ENCODE data around the gene YIPF1.
"Not testable (repeated sequence)": the region's sequence is repeated elsewhere in the genome, so short reads cannot be mapped to it uniquely, and the experiment has no call there.

YIPF1 gene

DNA sequence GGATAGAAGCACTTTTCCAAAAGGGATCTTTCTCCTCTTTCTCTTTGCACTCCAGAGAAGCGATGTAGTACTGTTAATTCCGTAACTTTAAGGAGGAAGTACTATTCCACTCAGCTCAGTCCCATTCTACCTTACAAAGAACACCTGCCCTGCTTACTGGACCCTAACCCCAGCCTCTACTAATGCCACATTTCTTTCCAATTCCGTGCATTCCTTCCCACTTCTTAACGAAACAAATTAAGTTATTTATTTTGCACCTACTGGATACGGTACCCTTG is 52.0 kb downstream of the YIPF1 start:
- peak; percentile 24 to 25 for DNase-seq

DNA sequence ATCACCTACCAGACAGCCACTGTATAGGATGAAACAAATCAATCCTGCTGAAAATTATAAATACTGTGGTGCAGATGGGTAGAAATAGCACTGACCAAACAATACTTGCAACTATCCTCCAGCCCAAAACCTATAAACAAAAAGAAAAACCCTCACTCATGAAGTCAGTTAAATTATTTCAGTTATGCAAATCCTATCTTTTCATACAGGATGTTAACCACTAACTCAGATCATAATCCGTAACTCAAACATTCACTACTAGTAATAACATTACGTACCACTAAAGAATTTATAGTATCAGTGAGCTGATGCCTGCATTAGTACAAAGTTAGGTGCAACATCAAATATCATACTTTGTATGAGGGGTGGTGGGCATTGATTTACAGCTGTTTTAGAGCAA is 54.1 kb downstream of the YIPF1 start:
- DNase-seq: no peak

DNA sequence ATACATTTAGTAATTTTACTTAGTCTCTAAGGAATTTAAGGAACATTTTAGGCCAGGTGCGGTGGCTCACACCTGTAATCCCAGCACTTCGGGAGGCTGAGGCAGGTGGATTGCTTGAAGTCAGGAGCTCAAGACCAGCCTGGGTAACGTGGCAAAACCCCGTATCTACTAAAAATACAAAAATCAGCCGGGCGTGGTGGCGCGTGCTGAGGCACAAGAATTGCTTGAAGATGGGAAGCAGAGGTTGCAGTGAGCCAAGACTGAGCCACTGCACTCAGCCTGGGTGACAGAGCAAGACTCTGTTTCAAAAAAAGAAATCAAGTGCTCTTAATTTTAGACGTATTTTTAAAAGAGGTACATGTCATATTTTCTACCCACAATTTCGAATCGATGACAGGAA is 54.8 kb downstream of the YIPF1 start:
- DNase-seq: no peak

DNA sequence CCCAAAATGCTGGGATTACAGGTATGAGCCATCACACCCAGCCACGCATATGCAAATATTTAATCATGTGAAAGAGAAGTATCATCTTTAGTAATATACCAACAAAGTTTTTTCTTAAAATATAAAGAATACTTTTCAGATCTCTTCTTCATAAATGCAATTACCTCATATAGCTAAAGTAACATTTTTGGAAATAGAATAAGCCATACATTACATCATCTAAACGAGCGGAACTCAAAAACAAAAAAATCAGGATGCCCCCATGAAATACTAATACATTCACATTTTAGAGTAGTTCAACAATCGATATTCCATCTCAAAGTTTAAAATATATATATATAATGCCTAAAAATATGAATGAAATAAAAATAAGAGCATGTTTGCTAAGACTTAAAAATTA is 56.2 kb downstream of the YIPF1 start:
- DNase-seq: no peak

DNA sequence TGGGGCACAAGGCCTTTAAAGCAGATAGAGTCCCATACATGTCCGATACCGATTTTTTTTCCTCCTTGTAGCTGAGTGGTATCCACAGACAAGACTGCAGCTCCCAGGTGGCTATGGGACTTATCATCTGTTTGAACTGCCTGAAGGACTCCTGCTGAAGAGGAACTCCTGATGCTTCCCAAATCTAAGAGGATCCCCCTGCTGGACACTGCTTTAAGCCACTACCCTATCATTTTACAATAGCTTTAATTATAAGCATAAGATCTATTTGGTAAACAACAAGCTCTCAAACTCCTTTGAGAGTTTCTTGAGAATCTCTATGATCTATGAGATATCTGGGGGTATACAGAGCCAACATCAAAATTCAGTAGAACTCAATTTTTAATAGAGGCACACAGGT is 63.2 kb downstream of the YIPF1 start:
- DNase-seq: peak; percentile 47

DNA sequence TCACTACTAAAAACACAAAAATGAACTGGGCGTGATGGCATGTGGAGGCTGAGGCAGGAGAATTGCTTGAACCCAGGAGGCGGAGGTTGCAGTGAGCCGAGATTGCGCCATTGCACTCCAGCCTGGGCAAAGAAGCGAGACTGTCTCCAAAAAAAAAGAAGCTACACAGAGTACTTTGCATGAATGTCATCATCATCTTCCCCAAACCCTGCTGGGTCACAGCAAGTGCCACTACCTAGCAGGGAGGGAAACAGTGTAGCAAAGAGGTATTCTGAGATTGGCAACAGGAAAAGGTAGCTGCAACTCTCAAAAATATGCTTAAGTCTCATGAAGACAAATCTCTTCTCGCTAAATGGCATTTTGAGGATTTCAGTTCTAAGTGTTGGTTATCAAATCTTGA is 64.3 kb downstream of the YIPF1 start:
- DNase-seq: no peak

DNA sequence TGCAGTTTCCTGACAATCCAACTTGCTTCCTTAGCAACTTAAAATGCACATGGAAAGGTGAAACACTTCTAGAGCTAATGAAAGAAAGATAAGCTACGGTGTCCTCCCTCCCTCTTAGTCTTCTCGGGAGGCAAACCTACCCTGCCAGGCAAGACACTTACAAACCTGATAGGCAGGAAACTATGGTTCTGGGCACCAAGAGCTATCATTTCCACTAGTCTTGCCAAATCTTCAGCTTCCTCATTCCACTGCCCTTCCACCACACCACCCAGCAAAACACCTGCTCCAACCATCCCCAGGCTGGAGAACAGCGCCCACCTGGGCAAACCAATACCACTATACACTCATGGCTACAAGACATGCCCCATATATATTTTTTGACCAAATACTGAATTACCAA is 66.7 kb downstream of the YIPF1 start:
- DNase-seq: peak; percentile 11 to 34

DNA sequence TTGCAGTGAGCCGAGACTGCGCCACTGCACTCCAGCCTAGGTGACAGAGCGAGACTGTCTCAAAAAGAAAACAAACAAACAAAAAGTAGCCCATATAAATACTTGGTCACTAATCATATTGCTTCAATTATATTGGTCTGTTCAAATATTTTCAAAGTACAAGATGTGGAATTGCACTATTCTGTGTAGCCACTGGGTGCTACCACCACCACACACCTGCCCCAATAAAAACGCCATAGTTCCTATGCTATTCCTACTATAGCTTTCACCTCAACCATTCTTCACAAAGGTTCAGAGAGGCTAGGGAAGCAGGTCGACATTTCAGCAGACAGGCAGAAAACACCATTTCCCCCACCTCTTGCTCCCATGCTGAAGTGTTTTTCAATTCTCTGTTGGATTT is 68.2 kb downstream of the YIPF1 start:
- DNase-seq: no peak

DNA sequence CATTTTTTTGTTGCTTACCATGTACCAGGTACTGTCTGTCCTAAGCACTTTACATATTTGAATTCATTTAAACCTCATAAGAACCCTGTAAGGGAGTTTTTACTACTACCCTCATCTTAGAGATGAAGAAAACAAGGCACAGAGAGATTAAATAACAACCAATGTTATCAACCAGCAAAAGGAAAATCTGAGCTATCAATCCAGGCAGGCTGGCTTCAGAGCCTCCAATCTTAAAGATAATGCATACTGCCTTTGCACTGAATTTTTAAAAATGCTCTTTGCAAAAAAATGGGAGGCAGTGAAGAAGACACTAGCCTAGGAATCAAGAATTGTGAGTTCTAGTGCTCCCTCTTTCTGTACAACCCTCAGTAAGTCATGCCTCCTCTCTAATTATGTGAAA is 70.2 kb downstream of the YIPF1 start:
- DNase-seq: no peak

DNA sequence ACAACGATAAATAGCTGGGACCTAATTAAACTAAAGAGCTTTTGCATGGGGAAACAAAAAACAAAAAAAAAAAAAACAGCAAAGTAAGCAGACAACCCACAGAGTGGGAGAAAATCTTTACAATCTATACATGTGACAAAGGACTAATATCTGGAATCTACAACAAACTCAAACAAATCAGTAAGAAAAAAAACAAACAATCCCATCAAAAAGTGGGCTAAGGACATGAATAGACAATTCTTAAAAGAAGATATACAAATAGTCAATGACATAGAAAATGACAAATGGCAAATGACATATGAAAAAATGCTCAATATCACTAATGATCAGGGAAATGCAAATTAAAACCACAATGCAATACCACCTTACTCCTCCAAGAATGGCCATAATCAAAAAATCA is 73.0 kb downstream of the YIPF1 start:
- DNase-seq: not testable (repeated sequence)

DNA sequence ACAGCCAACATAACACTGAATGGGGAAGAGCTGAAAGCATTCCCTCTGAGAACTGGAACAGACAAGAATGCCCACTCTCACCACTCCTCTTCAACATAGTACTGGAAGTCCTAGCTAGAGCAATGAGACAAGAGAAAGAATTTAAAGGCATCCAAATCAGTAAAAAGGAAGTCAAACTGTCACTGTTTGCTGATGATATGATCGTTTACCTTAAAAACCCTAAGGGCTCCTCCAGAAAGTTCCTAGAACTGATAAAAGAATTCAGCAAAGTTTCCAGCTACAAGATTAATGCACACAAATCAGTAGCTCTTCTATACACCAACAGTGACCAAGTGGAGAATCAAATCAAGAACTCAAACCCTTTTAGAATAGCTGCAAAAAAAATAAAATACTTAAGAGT is 74.1 kb downstream of the YIPF1 start:
- not testable (repeated sequence) for DNase-seq

DNA sequence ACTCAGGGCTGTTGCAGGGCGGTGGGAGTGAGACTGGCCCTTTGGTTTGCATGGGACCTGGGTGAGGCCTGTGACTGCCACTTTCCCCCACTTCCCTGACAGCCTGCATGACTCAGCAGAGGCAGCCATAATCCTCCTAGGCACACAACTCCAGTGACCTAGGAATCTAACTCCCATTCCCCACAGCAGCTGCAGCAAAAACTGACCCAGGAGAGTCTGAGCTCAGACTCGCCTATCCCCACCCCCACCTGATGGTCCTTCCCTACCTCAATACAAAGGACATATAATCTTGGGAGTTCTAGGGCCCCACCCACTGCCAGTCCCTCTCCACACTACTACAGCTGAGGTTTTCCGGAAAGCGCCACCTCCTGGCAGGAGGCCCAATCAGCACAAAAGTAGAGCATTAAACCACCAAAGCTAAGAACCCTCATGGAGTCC is 78.2 kb downstream of the YIPF1 start:
- peak; percentile 8 to 9 for DNase-seq

DNA sequence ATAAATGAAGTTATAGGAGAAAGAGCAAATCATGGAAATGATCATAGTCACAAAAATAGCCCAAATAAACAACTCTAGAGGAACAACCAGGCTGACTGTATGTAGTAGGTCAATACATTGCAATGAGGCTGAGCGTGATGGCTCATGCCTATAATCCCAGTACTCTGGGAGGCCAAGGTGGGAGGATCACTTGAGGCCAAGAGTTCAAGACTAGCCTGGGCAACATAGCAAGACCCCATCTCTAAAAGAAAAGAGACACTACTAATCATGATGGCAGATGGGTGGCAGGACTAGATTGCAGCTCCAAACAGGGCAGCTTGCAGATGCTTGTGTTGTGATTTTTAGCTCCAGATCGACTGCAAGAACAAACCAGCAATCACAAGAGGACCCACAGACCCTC is 79.1 kb downstream of the YIPF1 start:
- DNase-seq: no peak

DNA sequence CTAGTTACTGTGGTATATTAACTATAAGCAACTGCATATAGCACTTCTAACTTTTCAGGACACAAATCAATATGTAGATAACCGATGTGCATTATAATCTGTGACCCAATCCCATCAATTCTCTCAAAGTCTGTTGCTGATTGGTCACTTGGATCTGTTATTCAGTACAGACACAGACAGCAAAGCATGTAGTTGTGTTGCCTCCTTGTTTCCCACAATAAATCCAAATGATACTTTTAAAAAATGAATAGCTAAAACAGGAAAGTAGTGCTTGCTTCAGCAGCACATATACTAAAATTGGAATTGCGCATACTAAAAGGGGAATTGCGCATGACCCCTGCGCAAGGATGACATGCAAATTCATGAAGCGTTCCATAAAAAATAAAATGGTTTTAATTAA is 79.6 kb downstream of the YIPF1 start:
- no peak for DNase-seq

DNA sequence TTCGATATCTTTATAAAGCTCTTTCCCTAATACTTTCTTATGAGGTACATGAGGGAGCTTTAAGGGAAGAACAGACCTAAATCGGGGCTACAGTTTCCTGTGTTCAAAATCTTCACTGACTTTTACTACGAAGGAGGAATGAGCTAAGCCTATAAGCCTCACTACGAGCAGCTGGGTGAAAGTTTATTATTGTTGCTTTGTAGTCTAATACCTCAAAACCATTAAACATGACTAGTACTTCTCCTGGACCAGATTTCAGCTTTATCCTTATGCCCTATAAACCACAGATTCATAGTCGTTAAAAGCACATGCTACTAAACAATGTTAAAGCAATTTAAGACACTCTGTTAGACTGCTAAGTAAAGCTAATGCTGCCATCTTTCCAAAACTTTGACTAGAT is 81.7 kb downstream of the YIPF1 start:
- no peak for DNase-seq

DNA sequence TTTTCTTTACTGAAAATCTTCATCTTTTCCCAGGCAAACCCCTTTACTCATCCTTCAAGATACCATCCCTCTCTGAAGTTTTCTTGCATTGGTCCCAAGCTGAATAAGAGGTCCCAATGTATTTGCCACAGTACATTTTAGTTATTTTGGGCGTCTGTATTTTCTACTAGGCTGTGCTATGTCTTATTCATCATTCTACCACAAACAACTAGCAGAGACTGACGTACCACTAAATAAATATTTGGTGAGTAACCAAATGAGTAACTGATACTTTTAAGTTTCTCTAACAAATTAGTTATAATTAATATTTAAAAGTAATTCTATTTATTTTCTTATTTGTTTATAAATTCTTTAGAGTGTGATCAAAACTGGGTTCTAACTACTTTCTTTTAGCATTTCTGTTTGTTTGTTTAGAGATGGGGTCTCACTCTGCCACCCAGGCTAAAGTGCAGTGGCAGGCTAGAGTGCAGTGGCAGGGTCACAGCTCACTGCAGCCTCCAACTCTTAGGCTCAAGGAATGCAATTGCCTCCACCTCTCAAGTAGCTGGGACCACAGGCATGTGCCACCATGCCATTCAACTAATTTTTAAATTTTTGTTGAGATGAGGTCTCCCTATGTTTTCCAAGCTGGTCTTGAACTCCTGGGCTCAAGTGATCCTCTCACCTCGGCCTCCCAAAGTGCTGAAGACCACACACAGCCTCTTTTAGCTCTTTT is 84.6 kb downstream of the YIPF1 start:
- no peak for DNase-seq

DNA sequence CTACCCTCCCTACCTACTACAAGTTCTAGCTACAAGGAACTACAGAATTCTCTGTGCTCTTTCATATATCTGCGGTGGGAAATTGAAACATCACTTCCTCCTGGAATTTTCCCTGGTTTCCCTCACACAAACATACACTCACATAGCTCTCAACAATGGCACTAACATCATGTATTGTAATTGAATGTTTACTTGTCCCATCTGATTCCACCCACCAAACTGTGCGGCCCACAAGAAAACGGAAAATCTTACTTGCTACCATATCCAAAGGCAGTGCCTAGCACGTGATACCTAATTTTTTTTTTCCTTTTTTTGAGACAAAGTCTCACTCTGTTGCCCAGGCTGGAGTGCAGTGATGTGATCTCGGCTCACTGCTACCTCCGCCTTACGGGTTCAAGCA is 85.4 kb downstream of the YIPF1 start:
- DNase-seq: no peak
